Parathyroid adenoma (tissue), 2 donors: ENCODE measurements around the gene MRPL14.
"Not testable (repeated sequence)": the region's sequence is repeated elsewhere in the genome, so short reads cannot be mapped to it uniquely, and the experiment has no call there.

Source experiments
- H2AFZ ChIP-seq: fragments of 300-600 bp; sonication (generic); one replicate; pipeline ENCODE4 v1.7.0; 2017; ENCODE audit warnings: antibody characterized with exemption, mild to moderate bottlenecking
- H3K27ac ChIP-seq: fragments of 300-600 bp; sonication (generic); one replicate; pipeline ENCODE4 v1.7.0; 2017
- H3K27me3 ChIP-seq: fragments of 300-600 bp; sonication (generic); one replicate; pipeline ENCODE4 v1.7.0; 2017; ENCODE audit warnings: low read length; ENCODE audit not compliant: control insufficient read depth, insufficient read depth
- H3K36me3 ChIP-seq: fragments of 300-600 bp; sonication (generic); one replicate; pipeline ENCODE4 v1.7.0; 2017; ENCODE audit warnings: low read length; ENCODE audit not compliant: control insufficient read depth, insufficient read depth
- H3K4me1 ChIP-seq: fragments of 300-600 bp; sonication (generic); one replicate; pipeline ENCODE4 v1.7.0; 2017; ENCODE audit warnings: control low read depth
- H3K4me2 ChIP-seq: fragments of 300-600 bp; sonication (generic); one replicate; pipeline ENCODE4 v1.7.0; 2017; ENCODE audit warnings: low read length
- H3K4me3 ChIP-seq: fragments of 300-600 bp; sonication (generic); one replicate; pipeline ENCODE4 v1.7.0; 2017; ENCODE audit warnings: low read depth, low read length
- H3K79me2 ChIP-seq: fragments of 300-600 bp; sonication (generic); one replicate; pipeline ENCODE4 v1.7.0; 2017; ENCODE audit warnings: control low read depth
- H3K9ac ChIP-seq: fragments of 300-600 bp; sonication (generic); one replicate; pipeline ENCODE4 v1.7.0; 2017; ENCODE audit warnings: mild to moderate bottlenecking
- H3K9me3 ChIP-seq: fragments of 300-600 bp; sonication (generic); one replicate; pipeline ENCODE4 v1.7.0; 2017; ENCODE audit warnings: low read length; ENCODE audit not compliant: control insufficient read depth
- TF ChIP-seq, protein P1 (sequence below): fragments of 300-600 bp; sonication (generic); IDR thresholded peaks from one replicate; pipeline ENCODE4 v1.7.0; 2017; ENCODE audit warnings: antibody characterized with exemption, mild to moderate bottlenecking
- donor health status: primary hyperparathyroidism.

Gene MRPL14

GRCh38 chr6:44091981-44092884 lies 35.0 kb downstream of the MRPL14 start:
- TF ChIP-seq, protein P1, sequence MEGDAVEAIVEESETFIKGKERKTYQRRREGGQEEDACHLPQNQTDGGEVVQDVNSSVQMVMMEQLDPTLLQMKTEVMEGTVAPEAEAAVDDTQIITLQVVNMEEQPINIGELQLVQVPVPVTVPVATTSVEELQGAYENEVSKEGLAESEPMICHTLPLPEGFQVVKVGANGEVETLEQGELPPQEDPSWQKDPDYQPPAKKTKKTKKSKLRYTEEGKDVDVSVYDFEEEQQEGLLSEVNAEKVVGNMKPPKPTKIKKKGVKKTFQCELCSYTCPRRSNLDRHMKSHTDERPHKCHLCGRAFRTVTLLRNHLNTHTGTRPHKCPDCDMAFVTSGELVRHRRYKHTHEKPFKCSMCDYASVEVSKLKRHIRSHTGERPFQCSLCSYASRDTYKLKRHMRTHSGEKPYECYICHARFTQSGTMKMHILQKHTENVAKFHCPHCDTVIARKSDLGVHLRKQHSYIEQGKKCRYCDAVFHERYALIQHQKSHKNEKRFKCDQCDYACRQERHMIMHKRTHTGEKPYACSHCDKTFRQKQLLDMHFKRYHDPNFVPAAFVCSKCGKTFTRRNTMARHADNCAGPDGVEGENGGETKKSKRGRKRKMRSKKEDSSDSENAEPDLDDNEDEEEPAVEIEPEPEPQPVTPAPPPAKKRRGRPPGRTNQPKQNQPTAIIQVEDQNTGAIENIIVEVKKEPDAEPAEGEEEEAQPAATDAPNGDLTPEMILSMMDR = no peak
- no peak overlapping the region for H3K9ac ChIP-seq
- H3K4me3 ChIP-seq = no peak overlapping the region
- no peaks in the 10 kb centered on the region for H3K27me3 ChIP-seq
- H3K9me3 ChIP-seq = no peaks in the 10 kb centered on the region
- no peaks in the 10 kb centered on the region for H3K36me3 ChIP-seq
- H3K27ac ChIP-seq = no peak overlapping the region
- H2AFZ ChIP-seq = no peak overlapping the region
- no peaks in the 10 kb centered on the region for H3K4me1 ChIP-seq
- H3K4me2 ChIP-seq = no peak overlapping the region
- H3K79me2 ChIP-seq = peaks cover 6% of the 10 kb centered on the region

GRCh38 chr6:44091356-44091755 lies 35.9 kb downstream of the MRPL14 start:
- H3K4me3 ChIP-seq, H3K27me3 ChIP-seq, H3K9ac ChIP-seq, H3K4me2 ChIP-seq, H3K27ac ChIP-seq, H3K4me1 ChIP-seq, H3K79me2 ChIP-seq, H3K9me3 ChIP-seq, H2AFZ ChIP-seq, H3K36me3 ChIP-seq: not testable (repeated sequence)

DNA sequence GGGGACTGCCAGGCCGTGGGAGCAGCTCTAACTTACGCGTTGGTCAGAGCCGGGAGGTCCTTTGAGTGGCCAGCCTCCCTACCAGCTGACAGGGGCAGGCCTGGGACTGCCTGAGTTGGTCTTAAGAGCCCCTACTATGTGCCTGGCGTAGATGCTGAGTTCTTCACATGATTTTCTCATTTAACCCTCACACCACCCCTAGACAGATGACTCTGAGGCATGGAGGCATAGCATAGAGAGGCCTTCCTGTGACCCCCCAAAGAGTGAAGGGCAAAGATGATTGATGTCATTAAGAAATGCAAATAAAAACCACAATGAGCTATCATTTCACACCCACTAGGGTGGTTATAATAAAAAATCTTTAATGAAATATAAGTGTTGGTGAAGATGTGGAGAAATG lies 36.8 kb downstream of the MRPL14 start:
- Histone ChIP-seq H3K36me3 (no peaks in the 10 kb centered on the region), H3K27ac (no peak overlapping the region), H3K9ac (no peak overlapping the region), H3K4me2 (no peak overlapping the region), H3K27me3 (no peaks in the 10 kb centered on the region), H2AFZ (no peak overlapping the region), H3K9me3 (no peaks in the 10 kb centered on the region), H3K4me3 (no peak overlapping the region), H3K79me2 (peaks cover 4% of the 10 kb centered on the region), H3K4me1 (no peaks in the 10 kb centered on the region)
- TF ChIP-seq, protein P1 = no peak

DNA sequence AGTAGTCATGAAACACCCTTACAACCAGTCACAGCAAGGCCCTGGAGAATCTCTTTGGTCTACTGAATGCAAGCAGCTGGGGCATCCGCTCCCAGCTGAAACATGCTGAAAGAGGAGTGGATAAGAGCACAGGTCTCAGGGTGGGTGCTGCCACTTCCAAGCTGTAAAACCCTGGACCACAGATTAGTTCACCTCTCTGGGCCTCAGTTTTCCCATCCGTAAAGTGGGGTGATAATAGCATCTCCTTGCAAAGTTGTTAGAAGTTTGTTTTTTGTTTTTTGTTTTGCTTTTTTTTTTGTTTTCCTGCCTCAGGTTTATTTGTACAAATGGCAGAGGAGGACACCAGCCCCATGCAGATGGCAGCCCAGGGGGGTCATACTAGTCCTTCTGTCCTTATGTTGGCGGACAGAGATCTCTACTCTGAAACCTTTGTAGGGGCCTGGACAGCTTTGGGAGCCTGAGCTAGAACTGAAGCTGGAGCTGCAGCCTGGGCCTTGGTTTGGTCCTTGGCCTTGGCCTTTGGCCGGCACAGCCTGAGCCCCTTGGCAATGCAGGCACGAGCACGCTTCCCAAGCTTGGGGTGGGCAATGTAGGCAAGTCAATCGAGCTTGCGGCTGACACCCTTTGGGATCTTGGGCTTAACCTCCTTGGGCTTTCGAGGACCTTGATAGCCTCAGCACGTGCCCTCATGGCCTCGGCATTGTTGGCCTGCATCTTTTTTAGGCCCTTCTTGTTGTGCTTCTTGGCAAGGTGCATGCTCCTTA lies 38.2 kb downstream of the MRPL14 start:
- Histone ChIP-seq H2AFZ (no peak overlapping the region), H3K4me3 (no peak overlapping the region), H3K4me2 (no peak overlapping the region), H3K27ac (no peak overlapping the region), H3K4me1 (no peaks in the 10 kb centered on the region), H3K79me2 (peaks cover under 1% of the 10 kb centered on the region), H3K27me3 (no peaks in the 10 kb centered on the region), H3K36me3 (no peaks in the 10 kb centered on the region), H3K9me3 (no peaks in the 10 kb centered on the region), H3K9ac (no peak overlapping the region)
- TF ChIP-seq, protein P1 = no peak

DNA sequence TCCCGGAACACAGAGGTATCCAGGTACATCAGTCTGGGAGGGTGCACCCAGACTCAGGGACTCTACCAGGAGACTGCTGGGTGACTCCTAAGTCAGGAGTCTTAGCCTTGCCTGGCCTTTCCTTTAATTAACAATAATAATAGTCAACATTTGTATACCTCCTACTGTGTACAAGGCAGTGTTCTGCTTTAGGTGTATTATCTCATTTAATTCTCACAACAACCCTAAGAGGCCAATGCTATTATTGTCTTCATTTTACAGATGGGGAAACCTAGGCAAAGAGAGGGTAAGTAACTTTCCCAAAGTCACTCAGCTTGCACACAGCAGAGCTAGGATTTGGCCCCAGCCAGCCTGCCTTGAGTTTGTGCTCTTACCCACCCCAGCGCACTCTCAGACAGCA lies 39.6 kb downstream of the MRPL14 start:
- Histone ChIP-seq H3K27ac (no peak overlapping the region), H3K9ac (no peak overlapping the region)
- TF ChIP-seq, protein P1 = no peak

More for the DNA sequence above, 39.6 kb downstream of the MRPL14 start:
- no peaks in the 10 kb centered on the region for H3K36me3 ChIP-seq
- no peak overlapping the region for H3K4me3 ChIP-seq
- H3K4me2 ChIP-seq = no peak overlapping the region
- H3K4me1 ChIP-seq = no peaks in the 10 kb centered on the region
- no peaks in the 10 kb centered on the region for H3K27me3 ChIP-seq
- H3K9me3 ChIP-seq = no peaks in the 10 kb centered on the region
- no peak overlapping the region for H2AFZ ChIP-seq
- no peaks in the 10 kb centered on the region for H3K79me2 ChIP-seq
